ENCODE measurements around the gene CA11. TPM values are rescaled to one million over a fixed set of nuclear protein-coding genes. Genes with fewer than 3 reads are reported as not detected.

The CA11 gene
- total and polyA plus RNA-seq, 2 experiments from 2014 or later, result 8.8 to 29.7 TPM

DNA sequence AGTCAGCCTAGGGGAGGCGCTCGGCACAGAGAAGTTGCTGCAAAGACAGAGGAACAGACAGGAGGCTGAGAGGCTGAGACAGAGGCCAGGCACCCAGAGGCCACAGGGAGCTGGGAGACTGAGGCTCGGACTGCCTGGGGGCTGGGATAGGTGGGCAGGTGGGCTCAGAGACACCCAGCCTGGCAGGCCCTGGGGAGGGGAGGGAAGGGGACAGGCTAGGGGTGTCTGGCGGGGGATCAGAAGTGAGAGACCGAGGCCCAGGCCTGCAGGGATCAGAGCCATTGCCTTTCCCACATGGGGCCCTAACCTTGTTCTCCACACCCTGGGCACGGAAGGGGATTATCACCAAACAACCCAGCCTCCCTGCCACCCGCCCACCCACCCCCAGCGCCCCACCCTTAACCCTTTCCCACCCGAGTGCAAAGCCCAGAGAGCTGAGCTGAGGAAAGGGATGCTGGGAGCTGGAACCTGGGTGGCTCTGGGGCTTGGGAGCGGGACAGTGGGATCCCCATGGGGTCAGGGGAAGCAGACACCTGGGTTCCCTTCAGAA, 25.5 kb upstream of the CA11 start (continued):
- TF ChIP-seq ZNF462 (CRISPR knock-in tag; IDR thresholded peaks at IDR 0.05) (no peak), CREB1 (CRISPR knock-in tag; IDR thresholded peaks at IDR 0.05; ENCODE audit: low read depth) (no peak), EZH2 (IDR thresholded peaks at IDR 0.05; ENCODE audit: low read depth, unreplicated experiment) (no peak), ZNF331 (CRISPR knock-in tag; IDR thresholded peaks at IDR 0.05; ENCODE audit: low read depth) (no peak), ETS1 (IDR thresholded peaks at IDR 0.05) (no peak)

- Histone ChIP-seq H2AFZ (no peak overlapping the region), H3K27me3 (ENCODE audit: insufficient read depth) (no peaks in the 10 kb centered on the region), H3K27ac (ENCODE audit: low read depth) (no peak overlapping the region), H3K4me3 (no peak overlapping the region), H3K4me1 (ENCODE audit: insufficient read depth) (peaks cover 23% of the 10 kb centered on the region), H4K20me1 (replicated peaks; ENCODE audit: insufficient read depth) (no peaks in the 10 kb centered on the region), H3F3A (replicated peaks; ENCODE audit: low read depth) (no peaks in the 10 kb centered on the region), H3K4me2 (no peak overlapping the region), H3K9me2 (ENCODE audit: insufficient read depth) (no peaks in the 10 kb centered on the region), H3K79me2 (replicated peaks; ENCODE audit: insufficient read depth) (no peaks in the 10 kb centered on the region), H3K36me3 (ENCODE audit: insufficient read depth) (no peaks in the 10 kb centered on the region)
- Mint-ChIP-seq H3K27me3 (ENCODE audit: insufficient read depth, low read depth, poor library complexity) (peaks cover 20% of the 10 kb centered on the region), H3K36me3 (ENCODE audit: low read depth) (no peaks in the 10 kb centered on the region; the same call in 2 of the 3 replicates), H3K9me3 (peaks cover 9% of the 10 kb centered on the region; the same call in 2 of the 3 replicates), H3K4me1 (peaks cover 33% of the 10 kb centered on the region), H3K4me3 (no peak overlapping the region), H3K27ac (no peak overlapping the region)
- no peak for DNase-seq (ENCODE audit: low spot score)
- ATAC-seq, result no peak
- TF ChIP-seq CTCF (conservative IDR thresholded peaks at IDR 0.05; ENCODE audit: low read depth in 2 of 2) (no peak), CREB1 (CRISPR knock-in tag; IDR thresholded peaks at IDR 0.05; ENCODE audit: low read depth) (no peak), ZNF331 (CRISPR knock-in tag; IDR thresholded peaks at IDR 0.05; ENCODE audit: low read depth) (no peak), POLR2AphosphoS5 (IDR thresholded peaks at IDR 0.05; ENCODE audit: low read depth) (no peak), JUNB (IDR thresholded peaks at IDR 0.05; ENCODE audit: unreplicated experiment) (no peak), ETS1 (IDR thresholded peaks at IDR 0.05) (no peak)
- TF ChIP-seq, protein P1, sequence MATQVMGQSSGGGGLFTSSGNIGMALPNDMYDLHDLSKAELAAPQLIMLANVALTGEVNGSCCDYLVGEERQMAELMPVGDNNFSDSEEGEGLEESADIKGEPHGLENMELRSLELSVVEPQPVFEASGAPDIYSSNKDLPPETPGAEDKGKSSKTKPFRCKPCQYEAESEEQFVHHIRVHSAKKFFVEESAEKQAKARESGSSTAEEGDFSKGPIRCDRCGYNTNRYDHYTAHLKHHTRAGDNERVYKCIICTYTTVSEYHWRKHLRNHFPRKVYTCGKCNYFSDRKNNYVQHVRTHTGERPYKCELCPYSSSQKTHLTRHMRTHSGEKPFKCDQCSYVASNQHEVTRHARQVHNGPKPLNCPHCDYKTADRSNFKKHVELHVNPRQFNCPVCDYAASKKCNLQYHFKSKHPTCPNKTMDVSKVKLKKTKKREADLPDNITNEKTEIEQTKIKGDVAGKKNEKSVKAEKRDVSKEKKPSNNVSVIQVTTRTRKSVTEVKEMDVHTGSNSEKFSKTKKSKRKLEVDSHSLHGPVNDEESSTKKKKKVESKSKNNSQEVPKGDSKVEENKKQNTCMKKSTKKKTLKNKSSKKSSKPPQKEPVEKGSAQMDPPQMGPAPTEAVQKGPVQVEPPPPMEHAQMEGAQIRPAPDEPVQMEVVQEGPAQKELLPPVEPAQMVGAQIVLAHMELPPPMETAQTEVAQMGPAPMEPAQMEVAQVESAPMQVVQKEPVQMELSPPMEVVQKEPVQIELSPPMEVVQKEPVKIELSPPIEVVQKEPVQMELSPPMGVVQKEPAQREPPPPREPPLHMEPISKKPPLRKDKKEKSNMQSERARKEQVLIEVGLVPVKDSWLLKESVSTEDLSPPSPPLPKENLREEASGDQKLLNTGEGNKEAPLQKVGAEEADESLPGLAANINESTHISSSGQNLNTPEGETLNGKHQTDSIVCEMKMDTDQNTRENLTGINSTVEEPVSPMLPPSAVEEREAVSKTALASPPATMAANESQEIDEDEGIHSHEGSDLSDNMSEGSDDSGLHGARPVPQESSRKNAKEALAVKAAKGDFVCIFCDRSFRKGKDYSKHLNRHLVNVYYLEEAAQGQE (IDR thresholded peaks at IDR 0.05; ENCODE audit: unreplicated experiment), result no peak
These were observed 24.9 kb upstream of the CA11 start for GRCh38 chr19:48670699-48671445.

Measured in GM23338 (cell line).